Stimulated activated CD4-positive, alpha-beta T cell treated with anti-CD3 and anti-CD28 coated beads, Interleukin-1b, Interleukin-23, amount 100 ng/mL, for 1 hour (primary cell): Measurements from ENCODE around the gene HOXC13.
A peak's percentile ranks its signal among the peaks of the same experiment; 100 is the strongest.

Experiments
- DNase-seq, 2 donors: peaks; one replicate each; pipeline ENCODE4 v3.0.0-alpha.2; 2020; ENCODE audit warnings: low read depth in 2 of 2

HOXC13 gene

GRCh38 chr12:53982648-53983567 is 44.3 kb downstream of the HOXC13 start:
- DNase-seq, result no peak

DNA sequence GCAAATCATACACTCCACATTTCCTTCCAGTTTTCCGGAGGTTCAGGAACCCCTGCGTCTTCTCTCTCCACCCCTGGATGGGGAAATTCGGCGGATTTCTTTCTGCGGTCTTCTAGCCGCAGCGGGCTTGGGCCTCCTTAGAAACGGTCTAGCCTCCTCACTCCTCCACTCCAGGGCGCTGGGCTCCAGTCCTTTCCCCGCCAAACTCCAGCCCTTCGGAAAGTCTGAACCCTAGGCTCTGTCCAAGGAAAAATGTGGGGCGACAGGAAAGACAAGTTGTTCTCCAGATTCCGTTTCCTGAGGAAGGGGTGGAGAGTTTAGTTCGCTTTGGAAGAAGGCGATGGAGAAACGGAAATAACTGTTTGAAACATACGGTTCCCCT is 44.9 kb downstream of the HOXC13 start:
- no peak for DNase-seq

- no peak for DNase-seq
These were observed 45.4 kb downstream of the HOXC13 start for GRCh38 chr12:53983950-53984572.

GRCh38 chr12:53984901-53985691 is 46.5 kb downstream of the HOXC13 start, which contains the start of gene HOXC10:
Gene HOXC10 (plus strand): TSS chr12:53985146. CDS start chr12:53985260, 114 bp downstream.
- DNase-seq, result peak; percentile 7 to 70

DNA sequence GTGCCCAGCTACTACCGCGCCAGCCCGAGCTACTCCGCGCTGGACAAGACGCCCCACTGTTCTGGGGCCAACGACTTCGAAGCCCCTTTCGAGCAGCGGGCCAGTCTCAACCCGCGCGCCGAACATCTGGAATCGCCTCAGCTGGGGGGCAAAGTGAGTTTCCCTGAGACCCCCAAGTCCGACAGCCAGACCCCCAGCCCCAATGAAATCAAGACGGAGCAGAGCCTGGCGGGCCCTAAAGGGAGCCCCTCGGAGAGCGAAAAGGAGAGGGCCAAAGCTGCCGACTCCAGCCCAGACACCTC is 47.0 kb downstream of the HOXC13 start:
- no peak for DNase-seq

DNA sequence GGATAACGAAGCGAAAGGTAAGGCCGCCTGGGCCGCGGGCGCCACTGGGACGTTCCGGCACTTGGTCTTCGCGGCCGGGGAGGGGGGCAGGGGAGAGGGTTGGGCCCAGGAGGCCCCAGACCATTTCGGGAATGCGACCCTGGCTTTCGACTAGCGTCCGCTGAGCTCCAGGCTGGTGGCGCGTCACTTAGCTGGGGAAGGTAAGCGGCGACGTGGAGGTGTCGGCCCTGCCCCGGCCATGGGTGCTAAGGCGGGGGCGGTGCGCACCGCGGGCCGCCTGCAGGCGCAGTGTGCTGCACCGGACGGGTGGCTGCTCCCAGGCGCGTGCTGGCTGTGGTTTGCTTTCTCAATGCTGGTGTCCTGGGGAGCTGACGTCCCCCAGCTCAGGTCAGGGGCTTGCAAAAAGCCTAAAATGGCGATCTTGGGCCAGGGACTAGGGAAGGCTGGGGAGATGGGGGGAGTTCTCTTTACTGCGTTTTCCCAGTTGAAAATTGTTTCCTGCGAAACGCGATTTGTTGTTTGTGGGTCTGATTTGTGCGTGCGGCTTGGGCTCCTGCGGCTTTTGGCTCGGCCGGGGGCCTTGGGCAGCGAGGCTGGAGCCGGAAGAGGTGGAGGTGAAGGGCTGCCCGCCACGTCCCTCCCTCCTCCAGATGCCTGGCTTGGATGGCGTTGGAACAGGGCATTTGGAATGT is 47.5 kb downstream of the HOXC13 start:
- no peak for DNase-seq

DNA sequence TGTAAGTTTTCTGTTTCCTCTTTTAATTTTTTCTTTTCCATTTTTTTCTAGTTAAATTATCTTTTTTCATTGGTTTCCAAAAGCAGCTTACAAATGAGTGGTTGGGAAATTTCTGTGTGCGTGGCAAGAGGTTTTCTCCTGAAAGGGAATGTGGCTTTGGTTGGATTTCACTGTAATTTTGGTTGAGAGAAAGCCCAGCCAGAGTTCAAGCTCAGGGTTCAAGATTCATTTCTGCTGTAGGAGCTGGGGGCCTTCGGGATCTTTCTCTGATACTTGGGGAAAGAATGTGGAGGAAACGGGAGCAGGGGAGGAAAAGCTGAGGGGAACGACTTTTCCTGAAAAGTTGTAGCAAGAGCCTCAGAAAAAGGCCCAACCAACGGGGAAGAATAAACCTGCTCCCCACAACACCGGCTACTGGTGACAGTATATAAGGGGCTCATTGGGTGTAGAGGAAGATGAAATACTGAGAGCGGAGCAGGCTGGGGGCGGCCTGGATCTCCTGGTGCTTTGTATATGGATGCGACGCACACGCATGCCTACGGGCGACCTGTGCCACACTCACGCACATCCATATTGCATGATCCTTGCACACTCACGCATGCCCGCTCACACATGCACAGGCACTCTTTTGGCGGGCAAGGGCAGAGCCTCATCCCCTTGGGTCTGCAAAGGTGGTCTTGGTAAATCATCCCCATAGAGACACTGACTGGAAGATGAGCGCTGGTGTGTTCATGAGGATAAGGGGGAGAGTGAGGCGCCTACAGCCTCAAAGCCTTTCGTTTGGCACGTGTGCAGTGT is 48.3 kb downstream of the HOXC13 start:
- DNase-seq, result no peak

DNA sequence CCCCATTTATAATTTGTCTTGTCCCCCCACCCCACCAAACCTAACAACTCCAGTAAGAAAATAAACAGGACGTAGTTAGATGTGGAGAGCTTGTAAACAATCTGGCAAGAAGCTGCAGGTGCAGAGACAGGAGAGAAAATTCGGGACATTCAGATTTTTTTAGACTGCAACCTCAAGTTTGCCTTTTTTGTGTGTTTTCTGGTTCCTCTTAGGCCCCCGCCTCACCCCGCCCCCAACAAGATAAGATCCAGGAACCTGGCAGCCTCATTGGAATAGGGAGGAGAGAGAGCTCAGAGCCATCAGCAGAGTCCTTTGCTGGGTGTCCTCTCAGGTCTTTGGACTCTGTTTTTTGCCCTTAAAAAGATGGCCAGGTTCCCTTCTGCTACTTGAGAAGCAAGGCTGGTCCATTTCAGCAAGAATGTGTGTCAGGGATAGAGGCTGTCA is 49.2 kb downstream of the HOXC13 start:
- DNase-seq, result no peak

DNA sequence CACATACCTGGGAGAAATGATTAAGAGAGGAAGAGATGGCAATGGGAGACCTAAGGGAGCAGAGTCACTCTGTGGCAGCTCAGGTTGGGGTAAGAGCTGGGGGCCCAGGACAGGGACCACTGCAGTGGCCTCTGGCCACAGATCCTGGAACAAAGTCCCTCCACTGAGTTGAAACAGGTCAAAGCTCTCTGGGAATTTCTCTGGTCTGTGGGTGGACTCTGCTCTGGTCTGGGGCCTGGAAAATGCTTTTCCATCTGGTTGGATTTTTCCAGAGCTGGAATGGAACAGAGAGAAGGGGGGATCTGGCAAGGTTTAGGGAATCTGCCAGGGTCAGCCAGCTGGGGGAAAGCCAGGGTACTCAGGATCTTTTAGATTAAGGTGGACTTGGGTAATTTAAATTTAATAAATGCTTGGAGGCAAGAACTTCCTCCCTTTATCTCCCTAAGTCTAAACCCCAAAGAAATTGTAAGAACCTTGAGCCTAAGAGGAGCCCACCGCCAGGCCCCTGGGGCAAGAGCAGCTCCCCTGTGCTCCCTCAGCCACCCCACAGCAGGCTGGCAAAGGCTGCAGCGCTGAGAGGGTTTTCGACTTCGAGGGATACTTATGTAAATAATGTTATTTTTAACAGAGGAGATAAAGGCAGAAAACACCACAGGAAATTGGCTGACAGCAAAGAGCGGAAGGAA is 50.1 kb downstream of the HOXC13 start:
- DNase-seq, result no peak

- no peak for DNase-seq
These were observed 50.8 kb downstream of the HOXC13 start for GRCh38 chr12:53989227-53990113.

DNA sequence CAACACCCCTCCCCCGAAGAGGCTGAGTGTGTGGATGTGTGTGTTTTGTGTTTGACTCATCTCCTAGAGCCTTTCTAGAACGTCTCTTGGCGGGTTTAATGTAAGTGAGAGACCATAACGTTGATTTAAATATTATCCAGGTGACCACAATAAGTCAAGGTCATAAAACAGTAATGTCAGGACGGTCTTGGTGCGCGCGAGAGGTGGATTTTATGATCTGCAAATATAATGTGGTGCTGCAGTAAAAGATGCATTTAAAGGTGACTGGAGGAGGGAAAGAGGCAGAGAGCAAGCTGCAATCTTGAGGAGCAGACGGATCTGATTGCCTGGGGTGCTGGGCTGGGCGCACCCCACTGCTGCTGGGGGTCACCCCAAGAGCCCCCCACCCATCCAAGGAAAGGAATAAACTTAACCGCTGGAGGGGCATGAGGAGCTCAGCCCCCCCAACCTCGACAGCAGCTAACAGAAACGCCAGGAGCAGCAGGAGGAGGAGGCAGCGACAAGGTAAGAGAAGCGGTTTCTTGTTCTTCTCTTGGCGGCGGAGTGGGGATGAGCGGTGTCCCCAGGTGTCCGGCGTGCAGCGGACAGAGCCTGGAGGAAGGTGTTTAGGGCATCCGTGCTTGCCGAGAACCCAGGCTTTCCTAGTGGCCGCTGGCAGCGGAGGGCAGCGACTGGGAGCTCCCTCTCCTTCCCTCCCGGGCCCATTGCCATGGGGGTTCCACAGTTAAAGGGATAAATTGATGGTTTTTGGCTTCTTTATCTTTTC is 51.9 kb downstream of the HOXC13 start:
- no peak for DNase-seq

DNA sequence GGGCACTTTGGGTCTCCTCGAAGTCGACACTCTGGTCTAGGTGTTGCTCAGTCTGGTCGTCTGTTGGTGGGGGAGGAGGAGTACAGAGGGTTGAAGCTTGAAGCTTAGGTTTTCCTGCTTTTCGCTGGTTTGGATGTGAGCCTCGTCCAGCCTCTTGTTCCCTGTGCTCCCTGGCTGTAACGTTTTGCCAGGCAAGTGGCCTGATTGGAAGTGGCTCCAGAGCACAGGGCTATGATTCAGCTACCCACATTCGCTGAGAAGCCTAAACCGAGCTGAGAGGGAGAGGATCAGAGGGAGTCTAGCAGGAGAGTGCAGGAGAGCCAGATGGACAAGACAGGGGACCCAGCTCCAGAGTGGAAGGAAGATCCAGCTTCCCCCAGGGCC is 52.4 kb downstream of the HOXC13 start:
- DNase-seq, result no peak

DNA sequence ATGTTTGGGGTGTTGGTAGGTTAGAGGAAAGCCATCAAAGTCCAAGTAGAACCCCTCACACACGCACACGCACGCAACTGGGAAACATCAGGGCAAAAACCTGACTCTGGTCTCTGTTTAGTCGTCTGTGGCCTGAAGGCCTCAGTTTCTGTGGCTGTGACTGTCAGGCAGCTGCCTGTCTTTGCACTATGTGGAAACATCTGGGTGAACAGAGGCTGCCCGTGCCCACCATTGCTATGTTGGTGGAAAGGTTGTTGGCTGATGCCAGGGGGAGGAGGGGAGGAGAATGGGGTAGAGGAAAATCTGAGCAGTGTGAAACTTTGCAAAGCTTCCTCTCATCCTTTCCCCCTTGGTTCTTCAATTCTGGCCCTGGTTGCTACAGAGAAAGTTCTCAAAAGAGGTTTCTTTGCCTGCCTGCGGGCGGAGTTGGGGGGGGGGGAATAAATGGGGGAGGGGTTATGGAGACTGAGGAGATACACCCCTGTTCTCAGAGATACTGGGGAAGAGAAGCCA is 53.8 kb downstream of the HOXC13 start:
- DNase-seq, result no peak

DNA sequence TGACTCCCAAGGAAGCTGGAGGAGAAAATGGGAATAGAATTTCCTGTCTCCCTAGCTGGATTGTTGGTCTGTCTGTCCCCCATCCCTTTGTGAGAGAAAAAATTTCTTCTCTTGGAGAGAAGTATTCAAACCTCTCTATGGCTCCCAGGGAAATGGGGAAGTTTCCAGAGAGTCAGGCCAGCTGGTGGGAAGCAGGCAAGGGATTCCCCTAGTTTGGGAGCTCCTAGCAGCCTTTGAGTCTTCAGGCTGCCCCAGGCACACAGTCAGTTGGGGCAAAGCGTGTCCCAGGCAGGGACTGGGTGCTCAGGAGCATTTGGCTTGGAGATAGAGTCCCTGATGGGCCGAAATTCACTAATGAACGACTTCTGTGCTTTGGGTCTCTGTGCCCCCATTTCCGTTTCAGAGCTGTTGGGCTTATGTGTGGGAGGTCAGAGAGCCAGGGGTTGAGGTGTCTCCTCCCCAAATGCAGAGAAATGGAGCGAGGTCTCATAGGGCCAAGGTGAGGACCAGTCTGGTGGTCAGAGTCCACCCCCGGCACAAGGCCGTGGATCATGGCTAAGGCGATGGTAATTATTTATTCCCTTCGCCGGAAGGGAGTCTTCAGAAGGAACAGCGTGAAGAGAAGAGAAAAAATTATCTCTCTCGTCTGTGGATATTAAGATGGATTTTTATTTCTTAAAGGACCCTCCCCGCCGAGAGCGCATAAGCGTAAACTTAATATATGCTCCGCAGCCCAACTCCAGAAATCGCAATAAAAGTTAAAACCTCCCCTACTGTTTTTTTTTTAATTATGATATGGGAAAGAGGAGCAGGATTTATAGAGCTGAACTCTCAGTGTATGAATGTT is 54.8 kb downstream of the HOXC13 start:
- DNase-seq, result no peak

DNA sequence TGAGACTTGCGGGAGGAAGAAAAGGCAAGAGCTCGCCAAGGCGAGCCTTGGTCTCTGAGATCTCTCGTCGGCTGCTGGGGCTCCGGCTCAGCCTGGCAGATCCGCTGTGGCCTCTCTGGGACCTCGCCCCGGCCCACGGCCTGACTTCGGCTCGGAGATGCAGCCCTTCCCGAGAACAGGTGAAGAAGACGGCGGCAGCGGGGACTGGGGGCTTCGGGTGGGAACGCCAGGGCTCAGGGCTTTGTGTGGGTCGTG is 55.3 kb downstream of the HOXC13 start:
- DNase-seq, result no peak

DNA sequence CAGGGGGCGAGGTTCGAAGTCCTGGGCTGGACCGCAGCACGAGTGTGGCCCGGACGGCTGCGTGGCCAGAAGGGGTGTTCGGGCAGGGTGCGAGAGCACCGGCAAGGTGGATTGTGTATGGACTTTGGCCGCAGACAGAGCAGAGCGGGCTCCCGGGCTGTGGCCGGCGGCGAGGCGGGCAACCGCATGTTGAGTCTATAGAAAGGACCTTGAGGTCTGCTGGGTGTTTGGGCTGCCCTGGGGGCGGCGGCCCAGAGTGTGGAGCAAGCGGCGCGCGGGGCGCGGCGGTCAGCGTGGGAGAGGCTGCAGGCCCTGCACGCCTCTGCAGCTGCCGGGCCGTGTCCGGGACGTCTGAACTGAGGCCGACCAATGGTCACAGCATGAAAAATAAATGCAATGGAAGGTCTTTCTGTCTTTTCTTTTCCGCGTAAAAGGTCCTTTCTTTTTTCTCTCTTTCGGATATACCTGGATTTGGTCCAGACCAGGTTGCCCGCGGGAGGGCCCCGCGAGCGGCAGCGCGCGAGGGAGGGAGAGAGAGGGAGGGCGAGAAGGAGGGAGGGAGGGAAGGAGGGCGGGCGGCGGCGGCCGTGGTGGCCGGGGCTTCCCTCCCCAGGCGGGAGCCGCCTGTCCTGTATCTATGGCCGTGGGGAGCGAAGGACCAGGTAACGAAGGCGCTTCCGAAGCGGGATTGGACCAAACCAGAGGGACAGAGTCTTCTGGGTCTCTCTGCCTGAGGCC is 55.8 kb downstream of the HOXC13 start:
- no peak for DNase-seq

GRCh38 chr12:53995002-53995377 is 56.4 kb downstream of the HOXC13 start:
- DNase-seq, result no peak
